Daoy (cell line): ENCODE measurements around the gene NHLRC3. TPM values are rescaled to one million over a fixed set of nuclear protein-coding genes. Genes with fewer than 3 reads are reported as not detected.
"Not testable (repeated sequence)": the region's sequence is repeated elsewhere in the genome, so short reads cannot be mapped to it uniquely, and the experiment has no call there.

Source experiments
- DNase-seq: peaks from one replicate; pipeline ENCODE4 v3.0.0-alpha.2; 2015; ENCODE audit warnings: low read depth
- total RNA-seq: library from RNA; depleted of rRNA; stranded (reverse); fragments of >200 nt; shearing (Covaris generic); gene quantifications from 2 replicates; pipeline ENCODE4 v1.2.3, GENCODE V29; 2014; rRNA removed

Gene NHLRC3, protein sequence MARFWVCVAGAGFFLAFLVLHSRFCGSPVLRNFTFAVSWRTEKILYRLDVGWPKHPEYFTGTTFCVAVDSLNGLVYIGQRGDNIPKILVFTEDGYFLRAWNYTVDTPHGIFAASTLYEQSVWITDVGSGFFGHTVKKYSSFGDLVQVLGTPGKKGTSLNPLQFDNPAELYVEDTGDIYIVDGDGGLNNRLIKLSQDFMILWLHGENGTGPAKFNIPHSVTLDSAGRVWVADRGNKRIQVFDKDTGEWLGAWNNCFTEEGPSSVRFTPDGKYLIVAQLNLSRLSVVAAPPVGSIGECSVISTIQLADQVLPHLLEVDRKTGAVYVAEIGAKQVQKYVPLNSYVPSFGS
- 3.1 and 7.9 TPM in 2 replicates for total RNA-seq

DNA sequence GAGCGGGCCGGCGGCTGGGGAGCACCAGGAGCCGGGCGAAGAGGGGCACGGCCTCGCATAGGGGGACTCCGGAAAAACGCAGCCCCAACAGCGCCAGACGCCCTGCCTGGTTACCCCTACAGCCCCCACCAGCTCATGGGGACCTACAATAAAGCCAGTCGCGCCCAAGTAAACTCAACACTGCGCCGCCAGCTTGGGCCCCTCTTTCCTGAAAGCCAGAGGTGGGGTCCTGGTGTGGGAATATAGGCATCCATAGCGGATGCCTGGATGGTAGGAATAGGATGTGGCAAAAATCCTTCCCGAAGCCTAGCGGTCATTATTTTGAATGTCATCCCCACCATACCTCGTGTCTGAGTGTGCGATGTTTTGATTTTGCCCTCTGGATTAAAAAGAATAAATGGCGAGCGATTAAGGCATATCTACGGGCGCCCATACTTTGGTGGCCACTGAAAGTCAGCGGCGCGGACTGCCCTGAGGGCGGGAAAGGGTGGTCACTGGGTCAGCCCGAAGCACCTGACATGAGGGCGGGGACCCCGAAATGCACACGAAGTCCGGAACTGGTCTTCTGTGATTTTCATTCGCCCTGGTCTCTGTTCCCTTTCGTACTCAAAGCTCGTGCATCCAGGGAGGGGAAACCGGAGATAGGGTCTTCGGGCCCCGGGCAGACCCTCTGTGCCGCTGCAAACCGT is at the start of gene NHLRC3, which contains the start of gene PROSER1:
NHLRC3 (plus strand) TSS at position 577 of the 689 bp plus-strand sequence. CDS start 184 bp downstream, outside the sequence.
PROSER1 (minus strand) TSS at position 210 of the 689 bp plus-strand sequence. CDS start 847 bp downstream, outside the sequence.
- DNase-seq, result peak; percentile 83

DNA sequence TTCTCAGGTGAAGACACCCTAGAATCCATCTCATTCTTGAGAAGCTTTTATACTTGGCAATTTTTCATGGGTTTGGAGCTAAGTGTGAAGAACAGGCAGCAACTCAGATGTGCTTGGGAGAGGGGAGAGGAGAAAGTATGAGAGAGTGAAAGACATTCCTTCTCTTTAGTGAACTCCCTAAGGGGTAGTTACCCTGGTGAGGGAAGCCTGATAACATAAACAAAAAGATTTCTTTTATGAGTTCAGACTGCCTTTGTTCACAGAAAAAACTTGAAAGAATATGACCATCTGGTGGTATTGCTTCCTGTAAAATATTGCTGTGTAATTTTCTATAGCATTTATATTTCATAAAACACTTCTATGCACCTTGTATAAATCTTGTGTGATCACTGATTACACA is 47.6 kb upstream of the NHLRC3 start, which contains the start of gene STOML3:
STOML3 (minus strand) TSS at position 139 of the 400 bp plus-strand sequence; CDS start at position 29, 110 bp downstream.
- DNase-seq, result no peak

DNA sequence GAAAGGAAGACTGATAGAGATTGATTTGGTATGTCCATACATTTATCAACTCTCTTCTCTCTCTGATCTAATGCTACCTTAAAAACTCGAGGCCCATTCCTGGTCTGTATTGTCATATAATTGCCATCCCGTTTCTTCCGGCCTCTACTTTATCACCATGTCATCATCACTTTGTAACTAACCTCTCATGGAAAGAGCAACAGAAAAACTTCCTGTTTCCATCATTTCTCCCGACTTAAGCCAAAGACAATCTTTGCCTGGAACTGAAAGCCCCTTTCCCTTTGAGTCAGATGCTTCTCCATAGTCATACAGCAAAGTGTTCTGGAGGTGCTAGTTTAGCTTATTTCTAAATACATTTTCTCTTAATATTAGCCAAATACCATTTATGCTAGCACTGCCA is 44.9 kb upstream of the NHLRC3 start:
- no peak for DNase-seq

DNA sequence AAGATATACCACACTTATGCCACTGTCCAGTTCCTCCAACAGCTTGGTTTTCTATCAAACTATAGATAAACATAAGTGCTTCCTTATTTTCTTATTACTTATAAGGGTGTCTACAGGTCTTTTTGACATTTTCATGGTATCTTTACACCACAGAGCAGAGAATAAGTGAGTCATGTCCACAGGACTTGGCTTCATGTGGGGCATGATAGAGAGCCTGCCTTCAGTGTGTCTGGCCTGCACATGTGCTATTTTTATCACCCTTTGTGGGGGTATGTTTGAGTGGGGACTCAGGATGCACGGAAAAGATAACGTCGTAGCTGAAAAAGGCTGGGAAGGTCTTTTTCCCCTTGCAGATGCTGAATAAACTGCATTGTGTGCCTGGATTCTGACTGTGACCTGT is 39.5 kb upstream of the NHLRC3 start:
- no peak for DNase-seq

DNA sequence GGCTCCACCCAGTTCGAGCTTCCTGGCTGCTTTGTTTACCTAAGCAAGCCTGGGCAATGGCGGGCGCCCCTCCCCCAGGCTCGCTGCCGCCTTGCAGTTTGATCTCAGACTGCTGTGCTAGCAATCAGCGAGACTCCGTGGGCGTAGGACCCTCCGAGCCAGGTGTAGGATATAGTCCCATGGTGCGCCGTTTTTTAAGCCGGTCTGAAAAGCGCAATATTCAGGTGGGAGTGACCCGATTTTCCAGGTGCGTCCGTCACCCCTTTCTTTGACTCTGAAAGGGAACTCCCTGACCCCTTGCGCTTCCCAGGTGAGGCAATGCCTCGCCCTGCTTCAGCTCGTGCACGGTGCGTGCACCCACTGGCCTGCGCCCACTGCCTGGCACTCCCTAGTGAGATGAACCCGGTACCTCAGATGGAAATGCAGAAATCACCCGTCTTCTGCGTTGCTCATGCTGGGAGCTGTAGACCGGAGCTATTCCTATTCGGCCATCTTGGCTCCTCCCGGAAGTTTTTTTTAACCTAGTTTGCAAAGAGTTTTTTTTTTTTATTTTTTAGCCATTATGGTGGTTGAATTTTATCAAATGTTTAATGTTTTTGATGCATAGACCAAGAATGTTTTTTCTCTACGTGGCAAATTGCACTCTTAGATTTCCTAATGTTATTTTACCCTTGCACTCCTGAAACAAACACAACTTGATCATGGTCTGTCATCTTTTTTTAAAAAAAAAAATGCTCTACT is 31.7 kb upstream of the NHLRC3 start:
- DNase-seq, result not testable (repeated sequence)

GRCh38 chr13:39012608-39013007 is 25.6 kb upstream of the NHLRC3 start:
- DNase-seq, result no peak

DNA sequence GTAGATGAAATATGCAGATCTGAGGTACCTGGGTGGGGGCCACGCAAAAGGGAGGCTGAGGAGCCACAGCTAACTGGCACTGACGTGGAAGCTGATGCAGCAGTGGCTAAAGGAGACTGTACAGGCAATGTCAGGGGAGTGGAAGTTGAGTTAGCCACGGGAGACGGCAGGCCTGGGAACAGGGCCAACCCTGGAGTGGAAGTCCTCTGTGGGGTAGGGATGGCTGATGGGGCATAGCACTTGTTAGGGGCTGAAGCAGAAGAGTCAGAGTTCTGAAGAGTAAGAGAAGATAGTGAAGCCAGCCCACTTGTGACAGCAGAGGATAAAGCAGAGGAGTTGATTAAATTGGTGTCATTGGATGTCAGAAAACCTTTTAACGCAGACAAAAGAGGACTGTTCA is 24.8 kb upstream of the NHLRC3 start:
- no peak for DNase-seq

DNA sequence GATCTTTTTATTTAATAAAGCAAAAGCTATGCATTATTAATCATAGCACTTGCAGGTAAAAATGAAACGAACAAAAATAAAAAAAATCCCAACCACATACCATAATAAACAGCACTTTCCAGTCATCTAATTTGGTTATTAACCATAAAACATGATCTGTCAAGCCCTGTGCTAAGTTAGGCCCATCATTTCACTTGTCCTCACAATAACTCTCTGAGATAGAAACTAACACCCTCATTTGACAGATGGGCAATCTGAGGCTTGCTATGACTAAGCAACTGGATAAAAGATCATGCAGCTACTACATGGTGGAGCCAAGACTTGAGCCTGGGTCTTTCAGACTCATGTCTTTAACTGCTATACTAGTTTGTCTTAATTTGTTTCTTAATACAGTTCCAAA is 22.2 kb upstream of the NHLRC3 start:
- DNase-seq, result no peak

GRCh38 chr13:39016787-39017186 is 21.5 kb upstream of the NHLRC3 start:
- no peak for DNase-seq

GRCh38 chr13:39020853-39021462 is 17.3 kb upstream of the NHLRC3 start:
- no peak for DNase-seq

- no peak for DNase-seq
Measured at GRCh38 chr13:39023316-39023715, 14.9 kb upstream of the NHLRC3 start.

GRCh38 chr13:39023761-39024160 is 14.5 kb upstream of the NHLRC3 start:
- DNase-seq, result no peak

DNA sequence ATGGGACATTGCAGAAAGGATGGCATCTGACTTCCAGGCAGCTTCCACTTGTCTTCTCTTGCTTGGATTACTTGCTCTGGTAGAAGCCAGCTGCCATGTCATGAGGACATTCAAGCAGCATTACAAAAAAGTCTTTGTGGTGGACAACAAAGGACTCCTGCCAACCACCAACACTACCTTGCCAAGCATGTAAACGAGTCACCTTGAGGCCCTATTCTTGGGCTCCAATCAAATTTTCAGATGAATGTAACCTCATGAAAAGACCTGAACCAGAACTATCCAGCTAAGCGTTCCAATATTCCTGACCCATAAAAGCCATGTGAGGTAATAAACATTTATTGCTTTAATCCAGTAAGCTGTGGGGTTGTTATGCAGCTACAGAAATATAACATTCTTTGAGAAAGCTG is 12.8 kb upstream of the NHLRC3 start:
- DNase-seq, result no peak

DNA sequence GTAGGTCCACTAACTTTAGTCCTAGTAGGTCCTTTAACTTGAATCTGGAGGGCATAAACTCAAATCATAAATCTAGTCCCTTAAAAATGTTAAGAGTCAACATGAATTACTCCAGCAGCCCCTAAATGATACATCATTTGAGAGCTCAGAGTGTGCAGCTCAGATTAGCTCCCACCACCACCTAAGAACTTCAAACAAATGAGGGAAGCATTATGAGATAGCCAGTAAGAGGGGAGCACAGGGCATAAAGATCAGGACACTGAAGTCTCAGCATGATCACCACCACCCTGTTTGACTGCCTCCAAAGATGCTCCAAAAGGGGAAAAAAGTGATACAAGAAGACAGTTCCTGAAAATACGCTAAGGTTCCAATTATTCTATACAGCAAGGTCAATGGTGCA is 6.1 kb upstream of the NHLRC3 start:
- no peak for DNase-seq

GRCh38 chr13:39034085-39034484 is 4.2 kb upstream of the NHLRC3 start:
- no peak for DNase-seq

GRCh38 chr13:39035204-39035603 is 3.1 kb upstream of the NHLRC3 start:
- no peak for DNase-seq

DNA sequence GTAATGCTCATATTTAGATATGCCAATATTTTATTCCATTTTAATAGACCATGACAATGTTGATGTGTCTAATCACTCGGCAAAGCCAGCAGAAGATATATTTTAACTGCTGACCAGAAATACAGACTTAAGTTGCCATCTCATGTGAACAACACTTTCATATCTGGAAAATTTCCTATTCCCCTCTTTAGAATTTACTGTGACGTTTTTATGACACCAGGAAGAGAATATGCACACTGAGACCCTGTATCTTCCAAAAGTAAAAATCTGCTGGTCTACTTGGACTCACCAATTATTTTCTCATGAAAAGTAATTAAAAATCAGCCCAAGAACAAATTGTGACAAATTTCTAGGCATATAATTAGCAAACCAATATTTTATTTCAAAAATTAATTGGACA is 2.5 kb upstream of the NHLRC3 start:
- DNase-seq, result no peak

- DNase-seq, result peak; percentile 21
Measured at GRCh38 chr13:39036212-39036611, 2.0 kb upstream of the NHLRC3 start.

DNA sequence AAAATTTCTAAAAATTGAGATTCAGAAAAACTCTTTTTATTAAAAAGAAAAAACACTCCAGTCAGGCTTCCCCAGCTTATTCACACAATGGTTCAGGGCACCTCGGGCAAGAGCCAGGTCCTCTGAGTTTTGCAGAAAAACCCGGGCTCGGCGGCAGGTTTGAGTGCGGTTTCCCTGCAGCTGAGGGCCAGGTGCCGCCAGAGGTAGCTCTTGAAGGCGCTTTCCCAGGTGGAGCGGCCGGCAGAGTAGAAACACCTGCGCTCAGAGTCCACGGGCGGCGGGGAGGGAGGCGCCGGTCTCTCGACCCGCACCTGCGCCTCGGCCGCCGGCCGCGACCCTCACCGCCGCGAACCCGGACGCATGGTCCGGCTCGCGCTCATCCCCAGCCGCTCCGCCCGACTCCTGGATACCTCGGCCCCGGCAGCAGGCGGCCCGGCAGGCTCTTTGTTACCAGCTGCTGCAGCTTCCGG is 811 bp upstream of the NHLRC3 start:
- no peak for DNase-seq

DNA sequence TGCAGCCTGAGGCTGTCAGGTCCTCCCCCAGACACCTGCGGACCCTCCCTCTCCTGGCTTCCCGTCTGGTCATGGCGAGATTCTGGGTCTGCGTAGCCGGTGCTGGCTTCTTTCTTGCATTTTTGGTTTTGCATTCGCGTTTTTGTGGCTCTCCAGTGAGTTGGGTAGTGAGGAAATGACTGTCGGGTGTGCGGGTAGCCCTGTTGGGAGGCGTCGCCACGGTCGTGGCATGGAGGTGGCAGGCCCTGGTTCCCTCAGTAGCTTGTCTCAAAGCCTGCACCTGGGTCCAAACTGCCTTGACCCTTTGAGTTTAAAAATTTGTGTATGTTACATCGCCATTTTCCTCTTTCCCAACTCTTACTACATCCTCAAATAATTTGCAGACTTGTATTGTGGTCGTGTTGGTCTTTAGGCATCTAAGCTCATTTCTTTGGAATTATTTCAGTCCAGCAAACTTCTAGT is 344 bp downstream of the NHLRC3 start:
- no peak for DNase-seq

GRCh38 chr13:39039041-39039440 is 785 bp downstream of the NHLRC3 start:
- no peak for DNase-seq

GRCh38 chr13:39040206-39040605 is 1.9 kb downstream of the NHLRC3 start:
- no peak for DNase-seq
